GM19043 (cell line): ENCODE measurements around the gene ATF1.
"Not testable (repeated sequence)": the region's sequence is repeated elsewhere in the genome, so short reads cannot be mapped to it uniquely, and the experiment has no call there.

Source experiments
- ATAC-seq: cut with Tn5 transposase; IDR thresholded peaks from one replicate; pipeline ENCODE4 v1.9.1; 2021; ENCODE audit warnings: low read depth; ENCODE audit not compliant: unreplicated experiment

Gene ATF1

GRCh38 chr12:50751948-50752721 lies 11.8 kb upstream of the ATF1 start:
- no peak for ATAC-seq

- no peak for ATAC-seq
Observed at GRCh38 chr12:50753232-50753769, 10.6 kb upstream of the ATF1 start.

- ATAC-seq: peak; percentile 23
Observed at GRCh38 chr12:50764286-50765094, 589 bp downstream of the ATF1 start.

GRCh38 chr12:50765095-50765911 lies 1.4 kb downstream of the ATF1 start:
- no peak for ATAC-seq

GRCh38 chr12:50768391-50768790 lies 4.5 kb downstream of the ATF1 start:
- no peak for ATAC-seq

- ATAC-seq: not testable (repeated sequence)
Observed at GRCh38 chr12:50768813-50769212, 4.9 kb downstream of the ATF1 start.

- ATAC-seq: no peak
Observed at GRCh38 chr12:50771409-50771808, 7.5 kb downstream of the ATF1 start.

- no peak for ATAC-seq
Observed at GRCh38 chr12:50772470-50772869, 8.6 kb downstream of the ATF1 start.

GRCh38 chr12:50772877-50773276 lies 9.0 kb downstream of the ATF1 start:
- ATAC-seq: no peak

- ATAC-seq: no peak
Observed at GRCh38 chr12:50775251-50775650, 11.3 kb downstream of the ATF1 start.

- no peak for ATAC-seq
Observed at GRCh38 chr12:50776749-50777728, 13.1 kb downstream of the ATF1 start.

- ATAC-seq: no peak
Observed at GRCh38 chr12:50778663-50779590, 15.0 kb downstream of the ATF1 start.

- no peak for ATAC-seq
Observed at GRCh38 chr12:50780013-50780412, 16.1 kb downstream of the ATF1 start.

- no peak for ATAC-seq
Observed at GRCh38 chr12:50784501-50784900, 20.6 kb downstream of the ATF1 start.

GRCh38 chr12:50785406-50786001 lies 21.6 kb downstream of the ATF1 start:
- ATAC-seq: no peak

GRCh38 chr12:50786498-50787231 lies 22.8 kb downstream of the ATF1 start:
- ATAC-seq: no peak

GRCh38 chr12:50787618-50788017 lies 23.7 kb downstream of the ATF1 start:
- ATAC-seq: no peak
